HCT116 (cell line): Measurements from ENCODE around the gene SNX13. TPM values are rescaled to one million over a fixed set of nuclear protein-coding genes. Genes with fewer than 3 reads are reported as not detected.

Experiments used
- ATAC-seq: fragments of 200-7000 bp; cut with Tn5 transposase; 2 replicates; pipeline ENCODE4 v1.9.1; 2020; ENCODE audit warnings: mild to moderate bottlenecking, moderate library complexity
- BruUV-seq: library from RNA; stranded (reverse); fragments of 400-500 nt; replicated peaks from 2 replicates; lab custom pipeline; 2021; lab: Mats Ljungman, UMichigan
- CTCF ChIA-PET: fragments of 300-600 bp; sonication (Branson Sonifier 250); formaldehyde crosslinking; loops from one replicate; lab custom pipeline; 2021; ENCODE audit warnings: antibody characterized with exemption; lab: Charles Lee
- POLR2A ChIA-PET: fragments of 300-600, 350-600 bp; sonication (Branson Sonifier 250); formaldehyde crosslinking; loops from one replicate; lab custom pipeline; 2021; ENCODE audit warnings: antibody characterized with exemption; lab: Charles Lee
- RAD21 ChIA-PET, 2 experiments: fragments of 300-600 bp; sonication (Branson Sonifier 250); formaldehyde crosslinking; loops; one replicate each; lab custom pipeline; 2023; ENCODE audit warnings: low total read pairs in 2 of 2; ENCODE audit not compliant: uncharacterized antibody in 2 of 2, unreplicated experiment in 2 of 2, low non-redundant PET in 1 of 2; lab: Charles Lee
- DNase-seq: peaks from one replicate; pipeline ENCODE4 v3.0.0-alpha.2; 2010; ENCODE audit warnings: low read depth, low spot score
- H2AFZ ChIP-seq: fragments of 200-600 bp; shearing (Covaris generic), sonication (generic); 2 replicates; pipeline ENCODE4 v1.6.1; 2017; ENCODE audit warnings: low read depth, mixed run types, mixed read lengths, antibody characterized with exemption, low read length; ENCODE audit not compliant: poor library complexity, severe bottlenecking
- H3K27ac ChIP-seq: 2 replicates; pipeline ENCODE4 v1.5.1; 2012; ENCODE audit warnings: low read depth, low read length
- H3K27me3 ChIP-seq: fragments of 200-600 bp; sonication (generic); 2 replicates; pipeline ENCODE4 v1.6.1; 2016; ENCODE audit warnings: mixed run types, low read length, mixed read lengths; ENCODE audit not compliant: insufficient read depth
- H3K36me3 ChIP-seq, 2 experiments: fragments of 200-500 bp in 1 of 2; fragments of 200-600 bp in 1 of 2; sonication (Bioruptor generic) in 1 of 2; sonication (generic) in 1 of 2; 2 replicates each; pipeline versions ENCODE4 v1.5.1 to v1.6.1; 2014 to 2016; ENCODE audit warnings: low read length in 2 of 2, inconsistent platforms in 1 of 2, mixed read lengths in 1 of 2, mixed run types in 1 of 2; ENCODE audit not compliant: insufficient read depth in 2 of 2, control insufficient read depth in 1 of 2
- H3K4me1 ChIP-seq, 2 experiments: fragments of 200-600 bp in 1 of 2; sonication (generic) in 1 of 2; 2 replicates each; pipeline versions ENCODE4 v1.5.1 to v1.6.1; 2012 to 2017; ENCODE audit warnings: low read length in 2 of 2, inconsistent platforms in 1 of 2, mild to moderate bottlenecking in 1 of 2, mixed read lengths in 1 of 2, mixed run types in 1 of 2, moderate library complexity in 1 of 2; ENCODE audit not compliant: insufficient read depth in 2 of 2, control insufficient read depth in 1 of 2
- H3K4me2 ChIP-seq: fragments of 200-600 bp; sonication (generic); 2 replicates; pipeline ENCODE4 v1.6.1; 2017; ENCODE audit warnings: mixed run types, low read length, mixed read lengths
- H3K4me3 ChIP-seq, 2 experiments: fragments of 200-600 bp in 1 of 2; sonication (generic) in 1 of 2; replicated peaks in 1 of 2; 2 replicates each; pipeline ENCODE4 v1.5.1; 2011 to 2016; ENCODE audit warnings: low read length in 2 of 2, control low read depth in 1 of 2, low read depth in 1 of 2, mild to moderate bottlenecking in 1 of 2, mixed read lengths in 1 of 2, mixed run types in 1 of 2
- H3K79me2 ChIP-seq: fragments of 200-600 bp; sonication (generic); 2 replicates; pipeline ENCODE4 v1.6.1; 2017; ENCODE audit warnings: mild to moderate bottlenecking, mixed run types, low read length, moderate library complexity, mixed read lengths; ENCODE audit not compliant: insufficient read depth
- H3K9ac ChIP-seq: fragments of 200-600 bp; sonication (generic); 2 replicates; pipeline ENCODE4 v1.6.1; 2016; ENCODE audit warnings: low read length, mixed read lengths
- H3K9me2 ChIP-seq: fragments of 200-600 bp; sonication (generic), shearing (Covaris generic); 2 replicates; pipeline ENCODE4 v1.6.1; 2017; ENCODE audit warnings: mixed run types, mild to moderate bottlenecking, moderate library complexity; ENCODE audit not compliant: insufficient read depth
- H3K9me3 ChIP-seq, 2 experiments: fragments of 200-500 bp in 1 of 2; fragments of 200-600 bp in 1 of 2; sonication (Bioruptor generic) in 1 of 2; sonication (generic) in 1 of 2; 2 replicates each; pipeline ENCODE4 v1.6.1; 2014 to 2017; ENCODE audit warnings: low read length in 2 of 2, mixed read lengths in 2 of 2, inconsistent platforms in 1 of 2, low read depth in 1 of 2, mild to moderate bottlenecking in 1 of 2, mixed run types in 1 of 2, moderate library complexity in 1 of 2; ENCODE audit not compliant: control insufficient read depth in 1 of 2, insufficient read depth in 1 of 2
- H4K20me1 ChIP-seq: fragments of 200-600 bp; sonication (generic), shearing (Covaris generic); 2 replicates; pipeline ENCODE4 v1.6.1; 2017; ENCODE audit warnings: mixed run types, mild to moderate bottlenecking, moderate library complexity; ENCODE audit not compliant: insufficient read depth
- CBX3 ChIP-seq: IDR thresholded peaks from 2 replicates; pipeline ENCODE4 v1.6.1; 2012; ENCODE audit warnings: low read depth
- CEBPB ChIP-seq: IDR thresholded peaks from 2 replicates; pipeline ENCODE4 v1.6.1; 2012; ENCODE audit warnings: low read depth
- EZH2 ChIP-seq: fragments of 200-600 bp; sonication (generic); IDR thresholded peaks from 2 replicates; pipeline ENCODE4 v1.6.1; 2017; ENCODE audit warnings: antibody characterized with exemption, mixed run types
- EZH2phosphoT487 ChIP-seq: fragments of 200-600 bp; IDR thresholded peaks from 2 replicates; pipeline ENCODE4 v1.6.1; 2018; ENCODE audit warnings: antibody characterized with exemption, borderline replicate concordance
- FOSL1 ChIP-seq: IDR thresholded peaks from 2 replicates; pipeline ENCODE4 v1.6.1; 2012; ENCODE audit warnings: low read depth
- JUND ChIP-seq: IDR thresholded peaks from 2 replicates; pipeline ENCODE4 v1.6.1; 2012
- POLR2A ChIP-seq: IDR thresholded peaks from 2 replicates; pipeline ENCODE4 v1.7.0; 2011; ENCODE audit warnings: borderline replicate concordance; ENCODE audit not compliant: insufficient read depth, insufficient read length; ENCODE audit errors: extremely low read depth
- RAD21 ChIP-seq: IDR thresholded peaks from 2 replicates; pipeline ENCODE4 v1.6.1; 2012; ENCODE audit warnings: low read depth, mild to moderate bottlenecking
- SIN3A ChIP-seq: IDR thresholded peaks from 2 replicates; pipeline ENCODE4 v1.6.1; 2012; ENCODE audit warnings: low read depth
- SP1 ChIP-seq: IDR thresholded peaks from 2 replicates; pipeline ENCODE4 v1.6.1; 2012; ENCODE audit warnings: low read depth
- TCF7L2 ChIP-seq: IDR thresholded peaks from 2 replicates; pipeline ENCODE4 v1.7.0; 2011; ENCODE audit warnings: borderline replicate concordance, inconsistent platforms; ENCODE audit not compliant: insufficient read depth, insufficient read length; ENCODE audit errors: extremely low read depth
- YY1 ChIP-seq: IDR thresholded peaks from 2 replicates; pipeline ENCODE4 v1.6.1; 2011; ENCODE audit warnings: low read length, low read depth, moderate library complexity, mild to moderate bottlenecking; ENCODE audit not compliant: insufficient replicate concordance; ENCODE audit errors: extremely low read depth
- ZFX ChIP-seq: fragments of 450-650 bp; IDR thresholded peaks from 2 replicates; pipeline ENCODE4 v1.6.1; 2017
- intact Hi-C: fragments of 100-400 bp; cut with micrococcal nuclease; formaldehyde crosslinking; loops from 2 replicates; pipeline ENCODE4 v1.10.0; 2022
- total RNA-seq: library from RNA; stranded (reverse); gene quantifications from one replicate; pipeline ENCODE4 v1.2.1, GENCODE V29; 2021; ENCODE audit not compliant: unreplicated experiment
- TF ChIP-seq, protein P1 (sequence below): IDR thresholded peaks from 2 replicates; pipeline ENCODE4 v1.6.1; 2012
- TF ChIP-seq, protein P2 (sequence below): IDR thresholded peaks from 2 replicates; pipeline ENCODE4 v1.6.1; 2011; ENCODE audit warnings: mild to moderate bottlenecking, low read length, moderate library complexity; ENCODE audit not compliant: insufficient replicate concordance; ENCODE audit errors: extremely low read depth
- TF ChIP-seq, protein P3 (sequence below): IDR thresholded peaks from 2 replicates; pipeline ENCODE4 v1.6.1; 2012; ENCODE audit warnings: low read depth

Gene SNX13
- total RNA-seq, 1 experiment from 2014 or later, result 33.4 TPM

DNA sequence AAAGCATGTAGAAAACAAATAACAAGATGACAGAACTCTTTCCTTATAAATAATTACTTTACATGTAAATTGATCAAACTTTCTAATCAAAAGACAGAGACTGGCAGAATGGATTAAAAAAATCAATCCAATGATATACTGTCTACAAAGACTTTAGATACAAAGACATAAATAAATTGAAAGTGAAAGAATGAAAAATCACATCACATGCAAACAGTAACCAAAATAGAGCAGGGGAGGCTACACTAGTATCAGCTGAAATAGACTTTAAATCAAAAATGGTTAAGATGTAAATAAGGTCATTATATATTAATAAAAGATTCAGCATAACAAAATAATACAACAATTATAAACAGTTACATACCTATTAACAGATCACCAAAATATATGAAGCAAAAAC lies 97.3 kb downstream of the SNX13 start:
- Histone ChIP-seq H2AFZ (no peak overlapping the region), H3K27me3 (no peaks in the 10 kb centered on the region), H3K4me3 (no peak overlapping the region), H4K20me1 (no peaks in the 10 kb centered on the region), H3K4me2 (no peak overlapping the region), H3K79me2 (no peaks in the 10 kb centered on the region), H3K36me3 (no peaks in the 10 kb centered on the region), H3K27ac (no peak overlapping the region), H3K9me3 (no peaks in the 10 kb centered on the region), H3K4me1 (no peaks in the 10 kb centered on the region), H3K9ac (no peak overlapping the region), H3K9me2 (no peaks in the 10 kb centered on the region)
- ChIA-PET POLR2A (no interaction called here), RAD21 (no interaction called here), CTCF (no interaction called here)
- intact Hi-C loops, result no loop called here
- DNase-seq (no peak), ATAC-seq (no peak)
- TF ChIP-seq YY1 (no peak), JUND (no peak), TCF7L2 (no peak), ZFX (no peak), FOSL1 (no peak)
- no TSS peak for BruUV-seq

DNA sequence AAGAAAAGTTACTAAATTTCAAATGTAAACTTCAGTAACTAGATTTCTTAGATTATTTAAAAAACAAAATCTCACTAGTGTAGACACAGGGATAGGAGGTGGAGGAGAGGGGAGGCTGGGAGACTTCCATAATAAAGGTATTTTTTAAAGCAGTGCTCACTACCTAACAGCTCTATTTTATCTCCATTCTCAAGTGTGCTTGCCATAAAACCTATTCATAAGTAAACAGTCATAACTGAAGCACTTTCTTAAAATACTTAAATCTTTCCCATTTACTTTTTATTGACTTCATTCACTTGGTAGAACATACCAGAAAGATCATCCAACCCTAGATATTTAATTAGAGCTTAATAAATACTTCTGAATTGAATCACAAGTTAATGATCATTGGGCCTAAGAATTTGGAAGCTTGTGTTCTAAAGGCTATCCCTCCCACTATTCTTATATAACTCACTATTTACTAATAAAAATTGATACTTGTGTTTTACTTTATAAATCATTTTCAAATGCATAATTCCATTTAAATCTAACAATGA lies 107.4 kb downstream of the SNX13 start:
- H3K27me3 ChIP-seq, result no peaks in the 10 kb centered on the region
- ATAC-seq (no peak), DNase-seq (no peak)
- intact Hi-C loops, result no loop called here
- H3K9me3 ChIP-seq, result no peaks in the 10 kb centered on the region
- no peak overlapping the region for H2AFZ ChIP-seq
- H3K27ac ChIP-seq, result no peak overlapping the region
- H3K9ac ChIP-seq, result no peak overlapping the region
- no peaks in the 10 kb centered on the region for H3K4me1 ChIP-seq
- no peaks in the 10 kb centered on the region for H3K9me2 ChIP-seq
- no peaks in the 10 kb centered on the region for H4K20me1 ChIP-seq
- ChIA-PET RAD21 (no interaction called here), POLR2A (no interaction called here), CTCF (no interaction called here)
- H3K36me3 ChIP-seq, result no peaks in the 10 kb centered on the region
- no peak overlapping the region for H3K4me3 ChIP-seq
- no TSS peak for BruUV-seq
- no peaks in the 10 kb centered on the region for H3K79me2 ChIP-seq
- H3K4me2 ChIP-seq, result no peak overlapping the region
- TF ChIP-seq EZH2phosphoT487 (no peak), SP1 (no peak), RAD21 (no peak), FOSL1 (no peak), POLR2A (no peak), TCF7L2 (no peak), EZH2 (no peak), ZFX (no peak), SIN3A (no peak), CBX3 (no peak), CEBPB (no peak), JUND (no peak)
- TF ChIP-seq, protein P1, sequence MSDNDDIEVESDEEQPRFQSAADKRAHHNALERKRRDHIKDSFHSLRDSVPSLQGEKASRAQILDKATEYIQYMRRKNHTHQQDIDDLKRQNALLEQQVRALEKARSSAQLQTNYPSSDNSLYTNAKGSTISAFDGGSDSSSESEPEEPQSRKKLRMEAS, result no peak
- TF ChIP-seq, protein P2, sequence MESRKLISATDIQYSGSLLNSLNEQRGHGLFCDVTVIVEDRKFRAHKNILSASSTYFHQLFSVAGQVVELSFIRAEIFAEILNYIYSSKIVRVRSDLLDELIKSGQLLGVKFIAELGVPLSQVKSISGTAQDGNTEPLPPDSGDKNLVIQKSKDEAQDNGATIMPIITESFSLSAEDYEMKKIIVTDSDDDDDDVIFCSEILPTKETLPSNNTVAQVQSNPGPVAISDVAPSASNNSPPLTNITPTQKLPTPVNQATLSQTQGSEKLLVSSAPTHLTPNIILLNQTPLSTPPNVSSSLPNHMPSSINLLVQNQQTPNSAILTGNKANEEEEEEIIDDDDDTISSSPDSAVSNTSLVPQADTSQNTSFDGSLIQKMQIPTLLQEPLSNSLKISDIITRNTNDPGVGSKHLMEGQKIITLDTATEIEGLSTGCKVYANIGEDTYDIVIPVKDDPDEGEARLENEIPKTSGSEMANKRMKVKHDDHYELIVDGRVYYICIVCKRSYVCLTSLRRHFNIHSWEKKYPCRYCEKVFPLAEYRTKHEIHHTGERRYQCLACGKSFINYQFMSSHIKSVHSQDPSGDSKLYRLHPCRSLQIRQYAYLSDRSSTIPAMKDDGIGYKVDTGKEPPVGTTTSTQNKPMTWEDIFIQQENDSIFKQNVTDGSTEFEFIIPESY, result no peak
- TF ChIP-seq, protein P3, sequence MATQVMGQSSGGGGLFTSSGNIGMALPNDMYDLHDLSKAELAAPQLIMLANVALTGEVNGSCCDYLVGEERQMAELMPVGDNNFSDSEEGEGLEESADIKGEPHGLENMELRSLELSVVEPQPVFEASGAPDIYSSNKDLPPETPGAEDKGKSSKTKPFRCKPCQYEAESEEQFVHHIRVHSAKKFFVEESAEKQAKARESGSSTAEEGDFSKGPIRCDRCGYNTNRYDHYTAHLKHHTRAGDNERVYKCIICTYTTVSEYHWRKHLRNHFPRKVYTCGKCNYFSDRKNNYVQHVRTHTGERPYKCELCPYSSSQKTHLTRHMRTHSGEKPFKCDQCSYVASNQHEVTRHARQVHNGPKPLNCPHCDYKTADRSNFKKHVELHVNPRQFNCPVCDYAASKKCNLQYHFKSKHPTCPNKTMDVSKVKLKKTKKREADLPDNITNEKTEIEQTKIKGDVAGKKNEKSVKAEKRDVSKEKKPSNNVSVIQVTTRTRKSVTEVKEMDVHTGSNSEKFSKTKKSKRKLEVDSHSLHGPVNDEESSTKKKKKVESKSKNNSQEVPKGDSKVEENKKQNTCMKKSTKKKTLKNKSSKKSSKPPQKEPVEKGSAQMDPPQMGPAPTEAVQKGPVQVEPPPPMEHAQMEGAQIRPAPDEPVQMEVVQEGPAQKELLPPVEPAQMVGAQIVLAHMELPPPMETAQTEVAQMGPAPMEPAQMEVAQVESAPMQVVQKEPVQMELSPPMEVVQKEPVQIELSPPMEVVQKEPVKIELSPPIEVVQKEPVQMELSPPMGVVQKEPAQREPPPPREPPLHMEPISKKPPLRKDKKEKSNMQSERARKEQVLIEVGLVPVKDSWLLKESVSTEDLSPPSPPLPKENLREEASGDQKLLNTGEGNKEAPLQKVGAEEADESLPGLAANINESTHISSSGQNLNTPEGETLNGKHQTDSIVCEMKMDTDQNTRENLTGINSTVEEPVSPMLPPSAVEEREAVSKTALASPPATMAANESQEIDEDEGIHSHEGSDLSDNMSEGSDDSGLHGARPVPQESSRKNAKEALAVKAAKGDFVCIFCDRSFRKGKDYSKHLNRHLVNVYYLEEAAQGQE, result no peak
